Activated CD4-positive, alpha-beta T cell treated with anti-CD3 and anti-CD28 coated beads, Interleukin-2, amount 10 ng/mL, durations not matched to agents 7 days and 5 days (primary cell): ENCODE results near the gene BDNF. TPM values are rescaled to one million over a fixed set of nuclear protein-coding genes. Genes with fewer than 3 reads are reported as not detected.

ENCODE experiments used
- CTCF ChIA-PET: fragments of 350-600 bp; sonication (Branson Sonifier 250); formaldehyde crosslinking; loops from one replicate; lab custom pipeline; 2021; ENCODE audit warnings: antibody characterized with exemption; lab: Charles Lee
- POLR2A ChIA-PET: fragments of 350-600 bp; sonication (Branson Sonifier 250); formaldehyde crosslinking; loops from one replicate; lab custom pipeline; 2021; ENCODE audit warnings: antibody characterized with exemption; lab: Charles Lee
- DNase-seq: peaks from one replicate; pipeline ENCODE4 v3.0.0-alpha.2; 2020
- H3K27ac Mint-ChIP-seq: one replicate; pipeline ENCODE4 v1.8.0; 2021; ENCODE audit warnings: mild to moderate bottlenecking, moderate library complexity, mixed read lengths
- H3K27me3 Mint-ChIP-seq: one replicate; pipeline ENCODE4 v1.8.0; 2021; ENCODE audit warnings: mixed read lengths
- H3K36me3 Mint-ChIP-seq: one replicate; pipeline ENCODE4 v1.8.0; 2021; ENCODE audit warnings: low read depth, mixed read lengths
- H3K4me1 Mint-ChIP-seq: one replicate; pipeline ENCODE4 v1.8.0; 2021; ENCODE audit warnings: mixed read lengths
- H3K4me3 Mint-ChIP-seq: one replicate; pipeline ENCODE4 v1.8.0; 2021; ENCODE audit warnings: mild to moderate bottlenecking, moderate library complexity, mixed read lengths
- H3K9me3 Mint-ChIP-seq: one replicate; pipeline ENCODE4 v1.8.0; 2021; ENCODE audit warnings: mixed read lengths
- total RNA-seq, 2 experiments: library from RNA; stranded (reverse); gene quantifications; one replicate each; pipeline ENCODE4 v1.2.3, GENCODE V29; 2021

The BDNF gene
- total RNA-seq, 2 experiments from 2014 or later: not detected

DNA sequence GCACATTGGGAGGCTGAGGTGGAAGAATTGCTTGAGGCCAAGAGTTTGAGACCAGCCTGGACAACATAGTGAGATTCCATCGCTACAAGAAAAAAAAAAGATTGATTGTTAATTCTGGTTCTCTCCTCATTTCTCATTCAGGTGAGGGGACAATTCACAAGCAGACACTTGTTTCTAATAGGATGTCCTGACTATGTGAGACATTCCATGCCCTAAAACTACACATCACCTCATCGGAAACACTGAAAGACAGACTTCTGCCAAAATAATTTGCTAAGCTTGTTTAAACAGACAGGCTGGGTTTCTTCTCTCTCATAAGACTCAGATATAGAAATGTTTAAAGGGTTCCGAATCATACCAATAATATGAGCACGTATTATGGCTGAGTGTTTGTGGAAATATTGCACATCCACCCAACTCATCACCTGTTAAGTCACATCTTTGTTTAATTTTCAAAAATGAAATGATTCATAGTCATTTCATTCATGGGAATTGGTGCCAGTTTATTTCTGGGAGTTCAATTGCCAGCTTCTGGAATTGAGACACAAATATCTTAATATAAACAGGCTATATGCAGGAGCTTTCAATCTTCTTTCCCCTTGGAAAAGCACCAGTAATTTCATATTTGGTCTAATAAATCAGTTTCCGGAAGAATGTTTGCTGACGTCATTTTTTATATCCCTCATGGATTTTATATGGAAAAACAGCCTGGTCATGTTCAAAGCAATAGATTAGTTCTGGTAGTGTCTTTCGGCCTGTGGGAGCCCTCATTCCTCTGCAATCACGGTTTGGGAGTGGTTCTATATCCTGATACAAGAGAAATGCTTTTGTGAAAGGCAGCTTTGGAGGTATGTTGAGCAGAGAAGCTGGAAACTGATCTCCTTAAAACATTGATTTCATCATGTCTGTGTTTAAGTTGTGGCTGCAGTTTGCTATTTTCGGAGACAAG, 87.0 kb downstream of the BDNF start:
- Mint-ChIP-seq H3K36me3 (no peaks in the 10 kb centered on the region), H3K4me1 (no peaks in the 10 kb centered on the region), H3K27me3 (no peaks in the 10 kb centered on the region), H3K4me3 (no peak overlapping the region), H3K27ac (no peak overlapping the region), H3K9me3 (no peaks in the 10 kb centered on the region)
- no peak for DNase-seq
- ChIA-PET CTCF (interaction anchor here (0.6 kb wide), 1 partner anchor 470 kb away, joined by 3 read pairs; no protein-coding TSS in a partner anchor), POLR2A (no interaction called here)

DNA sequence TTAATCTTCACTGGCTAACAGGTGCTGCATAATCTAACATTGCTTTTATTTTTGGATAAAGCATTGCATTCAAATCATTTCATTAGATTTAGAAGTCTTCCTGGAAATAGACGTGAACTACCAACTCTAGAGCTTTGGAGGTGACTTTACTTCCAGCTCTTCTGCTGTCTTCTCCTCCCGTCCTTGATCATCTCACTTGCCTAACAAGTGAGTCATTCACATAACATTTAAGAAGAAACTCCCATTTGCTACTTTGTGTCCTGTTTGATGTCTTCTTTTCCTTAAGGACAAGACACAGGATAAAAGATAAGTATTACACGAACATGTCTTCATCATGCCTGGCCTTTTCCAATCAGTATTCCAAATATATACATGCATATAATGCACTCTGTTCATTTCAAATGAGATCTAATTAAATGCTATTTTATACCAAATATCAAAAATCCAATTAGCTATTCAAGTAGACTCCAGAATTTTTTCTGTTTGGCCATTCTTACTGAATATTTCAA, 88.3 kb downstream of the BDNF start:
- Mint-ChIP-seq H3K9me3 (no peaks in the 10 kb centered on the region), H3K4me1 (no peaks in the 10 kb centered on the region), H3K4me3 (no peak overlapping the region), H3K36me3 (no peaks in the 10 kb centered on the region), H3K27me3 (no peaks in the 10 kb centered on the region), H3K27ac (no peak overlapping the region)
- POLR2A ChIA-PET: no interaction called here
- DNase-seq: no peak
- CTCF ChIA-PET: no interaction called here

DNA sequence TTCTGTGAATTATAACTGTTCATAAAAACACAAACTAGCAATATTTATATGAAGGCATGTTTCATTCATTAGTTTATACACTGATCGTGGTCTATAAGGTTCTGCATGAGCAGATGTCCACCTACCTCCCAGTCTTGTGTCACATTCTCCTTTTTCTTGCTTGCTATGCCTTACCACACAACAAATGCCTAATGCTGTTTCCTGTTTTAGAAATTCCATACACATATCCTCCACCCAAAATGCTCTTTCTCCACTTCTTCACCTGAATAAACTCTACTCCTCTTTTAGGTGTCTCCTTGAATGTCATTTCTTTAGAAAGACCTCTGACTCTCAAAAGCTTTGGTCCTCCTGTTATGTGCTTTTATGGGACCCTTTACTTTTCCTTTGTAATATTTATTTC, 88.9 kb downstream of the BDNF start:
- Mint-ChIP-seq H3K9me3 (no peaks in the 10 kb centered on the region), H3K27me3 (no peaks in the 10 kb centered on the region), H3K36me3 (no peaks in the 10 kb centered on the region)

DNA sequence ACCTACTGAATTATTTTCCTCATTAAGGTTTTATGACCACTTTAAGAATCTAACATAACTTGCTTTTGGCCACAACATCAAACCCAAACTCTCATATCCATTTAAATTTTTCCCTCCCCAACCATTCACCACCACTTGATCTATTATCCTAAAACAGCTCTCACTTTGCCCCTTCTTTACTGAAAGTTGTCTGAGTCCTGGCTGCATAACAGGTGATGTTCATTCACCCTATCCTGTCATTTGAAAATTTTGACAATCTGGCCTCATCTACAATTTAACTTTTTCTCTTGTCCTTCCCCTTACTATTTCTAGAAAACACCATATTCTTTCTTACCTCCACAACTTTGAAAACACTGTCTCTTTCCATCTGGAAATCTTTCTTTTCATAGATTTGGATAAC, 89.3 kb downstream of the BDNF start:
- H3K4me3 Mint-ChIP-seq: no peak overlapping the region
- H3K9me3 Mint-ChIP-seq: no peaks in the 10 kb centered on the region
- POLR2A ChIA-PET: no interaction called here
- no peak for DNase-seq
- H3K4me1 Mint-ChIP-seq: no peaks in the 10 kb centered on the region
- H3K27ac Mint-ChIP-seq: no peak overlapping the region
- CTCF ChIA-PET: no interaction called here
- no peaks in the 10 kb centered on the region for H3K36me3 Mint-ChIP-seq
- no peaks in the 10 kb centered on the region for H3K27me3 Mint-ChIP-seq

More for the DNA sequence above, 88.9 kb downstream of the BDNF start:
- no peak overlapping the region for H3K4me3 Mint-ChIP-seq
- POLR2A ChIA-PET: no interaction called here
- DNase-seq: no peak
- no peak overlapping the region for H3K27ac Mint-ChIP-seq
- CTCF ChIA-PET: no interaction called here
- H3K4me1 Mint-ChIP-seq: no peaks in the 10 kb centered on the region

DNA sequence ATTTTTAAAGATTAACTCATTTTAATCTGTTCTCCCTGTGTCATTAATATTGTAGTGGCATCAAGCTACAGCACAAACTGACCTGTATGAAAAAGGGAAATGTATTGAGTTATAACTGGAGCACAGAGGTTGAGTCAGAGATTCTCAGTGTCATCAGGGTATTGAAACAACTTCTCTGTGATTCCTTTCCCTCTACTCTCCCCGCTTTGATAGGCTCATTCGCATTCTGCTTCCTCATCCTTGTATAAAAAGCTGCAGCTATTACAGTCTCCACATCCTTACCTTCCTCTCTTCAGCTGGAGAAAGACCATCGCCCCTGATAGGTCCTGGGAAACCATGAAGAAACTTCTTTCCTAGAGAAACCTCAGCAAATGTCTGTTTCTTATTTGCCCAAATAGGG, 90.0 kb downstream of the BDNF start:
- no peak for DNase-seq
- no peaks in the 10 kb centered on the region for H3K36me3 Mint-ChIP-seq
- H3K27ac Mint-ChIP-seq: no peak overlapping the region
- no peaks in the 10 kb centered on the region for H3K9me3 Mint-ChIP-seq
- H3K4me1 Mint-ChIP-seq: no peaks in the 10 kb centered on the region
- no peaks in the 10 kb centered on the region for H3K27me3 Mint-ChIP-seq
- H3K4me3 Mint-ChIP-seq: no peak overlapping the region
- ChIA-PET POLR2A (no interaction called here), CTCF (no interaction called here)

DNA sequence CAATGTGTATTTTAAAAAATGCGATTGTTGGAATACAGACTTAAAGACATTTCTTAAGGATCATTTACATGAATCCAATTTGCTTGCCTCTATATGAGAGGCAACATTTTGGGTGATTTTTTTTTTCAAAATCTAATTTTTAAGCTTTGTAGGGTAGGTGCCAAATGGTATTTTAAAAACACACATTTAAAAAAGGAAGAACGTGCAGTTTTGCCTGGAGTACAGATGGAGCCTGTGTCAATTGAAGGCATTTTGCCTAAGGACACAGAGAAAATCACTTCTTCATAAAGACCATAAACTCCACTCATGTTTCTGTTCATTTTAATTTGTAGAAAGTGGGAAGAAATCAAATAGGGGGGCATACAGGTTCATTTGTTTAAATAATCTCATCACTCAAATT, 91.3 kb downstream of the BDNF start:
- no peaks in the 10 kb centered on the region for H3K36me3 Mint-ChIP-seq
- ChIA-PET CTCF (no interaction called here), POLR2A (no interaction called here)
- no peaks in the 10 kb centered on the region for H3K9me3 Mint-ChIP-seq
- no peaks in the 10 kb centered on the region for H3K4me1 Mint-ChIP-seq
- DNase-seq: no peak
- H3K27me3 Mint-ChIP-seq: no peaks in the 10 kb centered on the region
- no peak overlapping the region for H3K4me3 Mint-ChIP-seq
- no peak overlapping the region for H3K27ac Mint-ChIP-seq

DNA sequence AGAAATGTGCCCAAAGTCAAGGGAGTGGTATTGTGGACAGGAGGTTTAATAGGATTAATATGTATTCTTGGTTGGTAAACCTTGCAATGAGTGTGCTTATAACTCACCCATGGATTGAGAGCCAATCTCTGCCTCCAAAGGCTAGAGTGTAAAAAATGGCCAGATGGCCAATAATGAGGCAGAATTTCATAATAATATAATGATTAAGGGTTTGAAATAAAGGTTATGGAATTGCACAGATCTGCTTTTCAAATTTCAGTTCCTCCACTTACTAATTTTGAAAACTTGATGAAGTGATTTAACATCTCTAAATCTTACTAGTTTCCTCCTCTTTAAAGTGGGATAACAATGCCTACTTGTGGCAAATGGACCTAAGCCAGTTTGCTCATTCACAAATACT, 94.8 kb downstream of the BDNF start:
- no peak overlapping the region for H3K4me3 Mint-ChIP-seq
- no peak for DNase-seq
- H3K27ac Mint-ChIP-seq: no peak overlapping the region
- H3K36me3 Mint-ChIP-seq: no peaks in the 10 kb centered on the region
- no peaks in the 10 kb centered on the region for H3K27me3 Mint-ChIP-seq
- ChIA-PET CTCF (no interaction called here), POLR2A (no interaction called here)
- no peaks in the 10 kb centered on the region for H3K9me3 Mint-ChIP-seq
- H3K4me1 Mint-ChIP-seq: no peaks in the 10 kb centered on the region

Other genes starting within 250 kb of the BDNF start
- under 1 TPM; 0.12 to 0.29 TPM for gene LGR4, start 227.7 kb downstream of the BDNF start, total RNA-seq
- 10 to 100 TPM; 22.3 to 24.5 TPM for gene LIN7C, start 193.7 kb downstream of the BDNF start, total RNA-seq